Hepatocyte (in vitro differentiated cells): ENCODE measurements around the gene C1QB. TPM values are rescaled to one million over a fixed set of nuclear protein-coding genes. Genes with fewer than 3 reads are reported as not detected.

Experiments used
- DNase-seq: peaks from one replicate; pipeline ENCODE4 v3.0.0-alpha.2; 2016; ENCODE audit warnings: low spot score
- H2AFZ ChIP-seq: fragments of 200-600 bp; sonication (generic); 2 replicates; pipeline ENCODE4 v1.6.0; 2016; ENCODE audit warnings: antibody characterized with exemption, mild to moderate bottlenecking
- H3K27ac ChIP-seq: fragments of 200-600 bp; sonication (generic); 2 replicates; pipeline ENCODE4 v1.5.1; 2016; ENCODE audit warnings: mild to moderate bottlenecking
- H3K27me3 ChIP-seq: fragments of 200-600 bp; sonication (generic); 2 replicates; pipeline ENCODE4 v1.6.1; 2016
- H3K36me3 ChIP-seq: fragments of 200-600 bp; sonication (generic); replicated peaks from 2 replicates; pipeline ENCODE4 v1.5.1; 2016; ENCODE audit warnings: low read depth; ENCODE audit not compliant: insufficient read depth
- H3K4me1 ChIP-seq: fragments of 200-600 bp; sonication (generic); 2 replicates; pipeline ENCODE4 v1.5.1; 2016; ENCODE audit warnings: mild to moderate bottlenecking, moderate library complexity; ENCODE audit not compliant: insufficient read depth
- H3K4me2 ChIP-seq: fragments of 200-600 bp; sonication (generic); 2 replicates; pipeline ENCODE4 v1.6.0; 2016
- H3K4me3 ChIP-seq: fragments of 200-600 bp; sonication (generic); 2 replicates; pipeline ENCODE4 v1.5.1; 2016; ENCODE audit warnings: mild to moderate bottlenecking
- H3K79me2 ChIP-seq: fragments of 200-600 bp; sonication (generic); 2 replicates; pipeline ENCODE4 v1.6.0; 2017; ENCODE audit warnings: mild to moderate bottlenecking
- H3K9me2 ChIP-seq: fragments of 200-600 bp; sonication (generic); replicated peaks from 2 replicates; pipeline ENCODE4 v1.6.0; 2017; ENCODE audit warnings: mild to moderate bottlenecking; ENCODE audit not compliant: insufficient read depth
- H3K9me3 ChIP-seq: fragments of 200-600 bp; sonication (generic); 2 replicates; pipeline ENCODE4 v1.5.1; 2016; ENCODE audit warnings: low read depth, mild to moderate bottlenecking
- H4K20me1 ChIP-seq: fragments of 200-600 bp; sonication (generic); 2 replicates; pipeline ENCODE4 v1.6.0; 2016; ENCODE audit warnings: mild to moderate bottlenecking; ENCODE audit not compliant: insufficient read depth, poor library complexity, severe bottlenecking
- CTCF ChIP-seq: fragments of 200-600 bp; sonication (generic); IDR thresholded peaks from 2 replicates; pipeline ENCODE4 v1.5.1; 2016; ENCODE audit warnings: antibody characterized with exemption, mild to moderate bottlenecking; ENCODE audit not compliant: poor library complexity
- EZH2 ChIP-seq: fragments of 200-600 bp; sonication (generic); IDR thresholded peaks from 2 replicates; pipeline ENCODE4 v1.6.1; 2016; ENCODE audit warnings: antibody characterized with exemption, mild to moderate bottlenecking, borderline replicate concordance
- EZH2phosphoT487 ChIP-seq: fragments of 200-600 bp; sonication (generic); IDR thresholded peaks from one replicate; pipeline ENCODE4 v1.6.1; 2018; ENCODE audit warnings: antibody characterized with exemption, mild to moderate bottlenecking, low read depth, moderate library complexity; ENCODE audit not compliant: unreplicated experiment, severe bottlenecking
- WGBS: methylation state at CpG from one replicate; pipeline ENCODE4 v1.1.6; 2016; ENCODE audit warnings: low lambda C conversion rate; ENCODE audit errors: missing lambda C conversion rate; 5-methylcytosine and 5-hydroxymethylcytosine counted together
- polyA plus RNA-seq: library from polyadenylated mRNA; unstranded; fragments of >200 nt; fragmentation: Nextera tagmentation; extraction: Ambion mirVana; gene quantifications from 2 replicates; pipeline ENCODE4 v1.2.1, GENCODE V29; 2016
- total RNA-seq: library from RNA; depleted of rRNA; stranded (reverse); fragments of >200 nt; gene quantifications from 2 replicates; pipeline ENCODE4 v1.2.3, GENCODE V29; 2014

Gene C1QB
- total and polyA plus RNA-seq, 2 experiments from 2014 or later = 10.3 to 11.9 TPM

- no peak for TF ChIP-seq CTCF
- TF ChIP-seq EZH2 = no peak
- TF ChIP-seq EZH2phosphoT487 = no peak
- no peak for DNase-seq
- Histone ChIP-seq H3K27me3 (peaks cover 17% of the 10 kb centered on the region), H3K27ac (no peak overlapping the region), H2AFZ (no peak overlapping the region), H3K79me2 (no peaks in the 10 kb centered on the region), H3K4me3 (no peak overlapping the region), H3K9me3 (no peaks in the 10 kb centered on the region), H3K36me3 (no peaks in the 10 kb centered on the region), H3K4me2 (no peak overlapping the region), H3K4me1 (no peaks in the 10 kb centered on the region), H4K20me1 (no peaks in the 10 kb centered on the region), H3K9me2 (no peaks in the 10 kb centered on the region)
- 49% methylated on average over 12 of the region's 12 CpGs for WGBS
Observed at GRCh38 chr1:22670352-22670975, 17.4 kb downstream of the C1QB start.

- peaks cover 17% of the 10 kb centered on the region for H3K27me3 ChIP-seq
- H3K27ac ChIP-seq = no peak overlapping the region
- no peaks in the 10 kb centered on the region for H3K9me3 ChIP-seq
- no peak overlapping the region for H3K4me2 ChIP-seq
- no peaks in the 10 kb centered on the region for H3K79me2 ChIP-seq
- no peaks in the 10 kb centered on the region for H3K36me3 ChIP-seq
- TF ChIP-seq EZH2 = no peak
- no peak for TF ChIP-seq CTCF
- no peak for TF ChIP-seq EZH2phosphoT487
- H3K9me2 ChIP-seq = no peaks in the 10 kb centered on the region
- no peak overlapping the region for H3K4me3 ChIP-seq
- no peaks in the 10 kb centered on the region for H4K20me1 ChIP-seq
- H3K4me1 ChIP-seq = no peaks in the 10 kb centered on the region
- DNase-seq = no peak
- 87% methylated on average over 4 of the region's 4 CpGs for WGBS
- H2AFZ ChIP-seq = no peak overlapping the region
Observed at GRCh38 chr1:22671999-22672398, 19.0 kb downstream of the C1QB start.

- H3K4me2 ChIP-seq = no peak overlapping the region
- peaks cover 17% of the 10 kb centered on the region for H3K27me3 ChIP-seq
Observed at GRCh38 chr1:22673486-22674409, 20.7 kb downstream of the C1QB start.

More at GRCh38 chr1:22673486-22674409, 20.7 kb downstream of the C1QB start:
- Histone ChIP-seq H4K20me1 (no peaks in the 10 kb centered on the region), H2AFZ (no peak overlapping the region), H3K4me3 (no peak overlapping the region), H3K79me2 (no peaks in the 10 kb centered on the region), H3K4me1 (no peaks in the 10 kb centered on the region), H3K27ac (no peak overlapping the region), H3K9me3 (no peaks in the 10 kb centered on the region), H3K36me3 (no peaks in the 10 kb centered on the region), H3K9me2 (no peaks in the 10 kb centered on the region)
- TF ChIP-seq CTCF (peak; percentile 79), EZH2phosphoT487 (no peak)
- peak; percentile 74 for DNase-seq
- WGBS = 16% methylated on average over 17 of the region's 17 CpGs
